Upper lobe of left lung (tissue), 6 donors: Measurements from ENCODE around the gene OTUB1. TPM values are rescaled to one million over a fixed set of nuclear protein-coding genes. Genes with fewer than 3 reads are reported as not detected.

Experiments
- ATAC-seq, 2 donors: fragments of 200-7000 bp; cut with Tn5 transposase; one replicate each; pipeline ENCODE4 v1.9.1; 2022; ENCODE audit warnings: mild to moderate bottlenecking in 2 of 2, moderate library complexity in 2 of 2; ENCODE audit not compliant: low FRiP score in 2 of 2
- DNase-seq, 2 donors: peaks; one replicate each; pipeline ENCODE4 v3.0.0-alpha.2; 2019 to 2020
- H3K27ac ChIP-seq, 4 donors: fragments of 200-600 bp; sonication (generic); one replicate each; pipeline ENCODE4 v1.5.1; 2016 to 2019
- H3K27me3 ChIP-seq, 4 donors: fragments of 200-600 bp; sonication (generic); one replicate each; pipeline ENCODE4 v1.5.1; 2017 to 2019
- H3K36me3 ChIP-seq, 4 donors: fragments of 200-600 bp; sonication (generic); one replicate each; pipeline ENCODE4 v1.5.1; 2016 to 2019
- H3K4me1 ChIP-seq, 4 donors: fragments of 200-600 bp; sonication (generic); one replicate each; pipeline ENCODE4 v1.5.1; 2018 to 2019
- H3K4me3 ChIP-seq, 4 donors: fragments of 200-600 bp; sonication (generic); one replicate each; pipeline ENCODE4 v1.5.1; 2017 to 2019; ENCODE audit warnings: mild to moderate bottlenecking in 2 of 4, moderate library complexity in 1 of 4
- H3K9me3 ChIP-seq, 4 donors: fragments of 200-600 bp; sonication (generic); one replicate each; pipeline ENCODE4 v1.5.1; 2018 to 2019
- CTCF ChIP-seq, 6 experiments: fragments of 450-650 bp in 4 of 6; fragments of 200-600 bp in 2 of 6; sonication (generic) in 2 of 6; IDR thresholded peaks; one replicate each; pipeline ENCODE4 v1.5.1; 2016 to 2019; ENCODE audit warnings: antibody characterized with exemption in 6 of 6
- EP300 ChIP-seq, 4 donors: sonication (generic); formaldehyde crosslinking; IDR thresholded peaks; one replicate each; pipeline ENCODE4 v1.5.1; 2017; ENCODE audit warnings: antibody characterized with exemption in 4 of 4, control low read depth in 2 of 4
- POLR2A ChIP-seq, 4 donors: fragments of 450-650 bp; IDR thresholded peaks; one replicate each; pipeline ENCODE4 v1.5.1; 2016 to 2017; ENCODE audit warnings: antibody characterized with exemption in 4 of 4, mild to moderate bottlenecking in 2 of 4
- POLR2AphosphoS5 ChIP-seq, 2 donors: sonication (generic); formaldehyde crosslinking; IDR thresholded peaks; one replicate each; pipeline ENCODE4 v1.5.1; 2017; ENCODE audit warnings: antibody characterized with exemption in 2 of 2
- WGBS, 2 donors: methylation state at CpG; one replicate each; pipeline ENCODE4 v1.1.5; 2017 to 2018; 5-methylcytosine and 5-hydroxymethylcytosine counted together
- total RNA-seq, 6 donors: library from RNA; depleted of rRNA in 4 of 6; stranded (reverse); fragments of >200 nt in 4 of 6; gene quantifications; one replicate each; pipeline versions ENCODE4 v1.1.0 to v1.2.1, GENCODE V29; 2016 to 2021
- donor health status: DM: no; HTN: no; CAD: no; lungs with moderate emphysema.
- donor health status: DM: no; HTN: yes; CAD: no; lungs with severe emphysema.

Gene OTUB1
- total RNA-seq, 6 donors from 2014 or later = 58.6 to 95.3 (median 72.5) TPM

- ATAC-seq = no peak
Measured at GRCh38 chr11:64032050-64032449, 45.8 kb downstream of the OTUB1 start.

GRCh38 chr11:64034411-64034811, 48.2 kb downstream of the OTUB1 start:
- ATAC-seq (no peak), DNase-seq (peak in 1 of 2 donors; percentile 49)
- H3K36me3 ChIP-seq = no peaks in the 10 kb centered on the region
- no peaks in the 10 kb centered on the region for H3K9me3 ChIP-seq
- H3K4me3 ChIP-seq = no peak overlapping the region
- H3K27me3 ChIP-seq = peaks cover 0 to 29% (median 16%) of the 10 kb centered on the region in 4 donors
- peaks cover 15 to 20% (median 16%) of the 10 kb centered on the region in 4 donors for H3K4me1 ChIP-seq
- no peak overlapping the region for H3K27ac ChIP-seq
- 69 to 70% methylated on average over 9 of the region's 9 CpGs for WGBS, 2 donors
- no peak for TF ChIP-seq EP300 (IDR thresholded peaks at IDR 0.05)
- TF ChIP-seq CTCF (IDR thresholded peaks at IDR 0.05) = no peak
- TF ChIP-seq POLR2A (IDR thresholded peaks at IDR 0.05) = no peak
- no peak for TF ChIP-seq POLR2AphosphoS5 (IDR thresholded peaks at IDR 0.05)

More at GRCh38 chr11:64032050-64032449, 45.8 kb downstream of the OTUB1 start:
- no peaks in the 10 kb centered on the region for H3K36me3 ChIP-seq
- TF ChIP-seq POLR2A (IDR thresholded peaks at IDR 0.05) (no peak), POLR2AphosphoS5 (IDR thresholded peaks at IDR 0.05) (no peak), EP300 (IDR thresholded peaks at IDR 0.05) (no peak), CTCF (IDR thresholded peaks at IDR 0.05) (no peak)
- H3K27me3 ChIP-seq = peaks cover 0 to 32% (median 16%) of the 10 kb centered on the region in 4 donors
- no peak overlapping the region for H3K4me3 ChIP-seq
- peaks cover 22 to 32% (median 27%) of the 10 kb centered on the region in 4 donors for H3K4me1 ChIP-seq
- H3K9me3 ChIP-seq = no peaks in the 10 kb centered on the region
- 72 to 82% methylated on average over 2 to 4 of the region's 4 CpGs for whole genome bisulfite sequencing, 2 donors
- DNase-seq = no peak
- no peak overlapping the region for H3K27ac ChIP-seq

GRCh38 chr11:64035081-64035524, 48.9 kb downstream of the OTUB1 start:
- H3K27me3 ChIP-seq = peaks cover 0 to 29% (median 16%) of the 10 kb centered on the region in 4 donors
- no peaks in the 10 kb centered on the region for H3K36me3 ChIP-seq
- DNase-seq = no peak
- H3K4me3 ChIP-seq = peak overlapping the region in 3 of 4 donors; percentile 25 to 39 (median 29)
- no peak overlapping the region for H3K27ac ChIP-seq
- WGBS, 2 donors = 12 to 14% methylated on average over 17 of the region's 17 CpGs
- TF ChIP-seq EP300 (IDR thresholded peaks at IDR 0.05) (no peak), CTCF (IDR thresholded peaks at IDR 0.05) (no peak)
- peaks cover 15 to 20% (median 16%) of the 10 kb centered on the region in 4 donors for H3K4me1 ChIP-seq
- no peak for ATAC-seq
- H3K9me3 ChIP-seq = no peaks in the 10 kb centered on the region

GRCh38 chr11:64035576-64035975, 49.3 kb downstream of the OTUB1 start, which contains the start of gene FLRT1:
Gene FLRT1, plus strand, starts transcription at chr11:64035931. Its CDS starts 80,337 bp downstream, at chr11:64116268.
- no peak for ATAC-seq

More at GRCh38 chr11:64035576-64035975, 49.3 kb downstream of the OTUB1 start, which contains the start of gene FLRT1:
- H3K4me1 ChIP-seq = peaks cover 15 to 20% (median 16%) of the 10 kb centered on the region in 4 donors
- DNase-seq = peak in 1 of 2 donors; percentile 72
- WGBS, 2 donors = 3% methylated on average over 8 of the region's 64 CpGs; no CpG with 5 or more reads in 1 of the 2 donors
- H3K27ac ChIP-seq = no peak within 1 kb of the TSS
- H3K4me3 ChIP-seq = peak within 1 kb of the TSS in 3 of 4 donors; percentile 29 to 46 (median 39)
- no peaks in the 10 kb centered on the region for H3K36me3 ChIP-seq
- peaks cover 0 to 29% (median 16%) of the 10 kb centered on the region in 4 donors for H3K27me3 ChIP-seq
- H3K9me3 ChIP-seq = no peaks in the 10 kb centered on the region
- no peak for TF ChIP-seq POLR2AphosphoS5 (IDR thresholded peaks at IDR 0.05)
- TF ChIP-seq EP300 (IDR thresholded peaks at IDR 0.05) = no peak
- no peak for TF ChIP-seq POLR2A (IDR thresholded peaks at IDR 0.05)
- no peak for TF ChIP-seq CTCF (IDR thresholded peaks at IDR 0.05)
